ENCODE measurements around the gene IQSEC3. TPM values are rescaled to one million over a fixed set of nuclear protein-coding genes. Genes with fewer than 3 reads are reported as not detected.

IQSEC3 gene
- total RNA-seq, 2 donors from 2014 or later: 0.39 to 0.67 TPM

DNA sequence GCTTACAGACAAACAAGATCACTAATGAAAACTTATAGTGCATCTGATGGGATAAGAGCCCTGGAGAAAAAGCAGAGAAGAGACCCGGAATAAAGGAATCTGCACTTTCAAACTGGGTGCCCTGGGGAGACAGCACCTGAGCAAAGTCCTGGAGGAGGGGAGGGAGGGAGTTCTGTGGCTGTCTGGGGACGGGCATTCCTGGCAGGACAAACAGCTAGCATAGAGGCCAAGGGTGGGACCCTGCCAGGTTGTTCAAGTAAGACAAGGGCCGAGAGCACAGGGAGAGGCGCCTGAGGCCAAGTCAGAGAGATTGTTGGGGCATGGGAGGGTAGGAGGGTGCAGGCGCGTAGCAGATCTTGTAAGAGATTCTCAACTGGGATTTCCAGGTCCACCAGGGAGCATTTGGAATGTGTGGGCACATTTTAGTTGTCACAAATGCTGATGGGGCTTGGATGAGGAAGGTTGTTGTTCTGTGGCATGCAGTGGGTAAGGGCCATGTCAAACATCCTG, 14.2 kb downstream of the IQSEC3 start:
- Histone ChIP-seq H3K27ac (no peak overlapping the region), H3K27me3 (peaks cover 8 to 9% of the 10 kb centered on the region in 2 donors), H3K36me3 (no peaks in the 10 kb centered on the region), H3K4me1 (no peaks in the 10 kb centered on the region), H3K9me3 (no peaks in the 10 kb centered on the region), H3K4me3 (no peak overlapping the region)
- DNase-seq (ENCODE audit: low spot score): peak; percentile 30
- TF ChIP-seq, protein P1, sequence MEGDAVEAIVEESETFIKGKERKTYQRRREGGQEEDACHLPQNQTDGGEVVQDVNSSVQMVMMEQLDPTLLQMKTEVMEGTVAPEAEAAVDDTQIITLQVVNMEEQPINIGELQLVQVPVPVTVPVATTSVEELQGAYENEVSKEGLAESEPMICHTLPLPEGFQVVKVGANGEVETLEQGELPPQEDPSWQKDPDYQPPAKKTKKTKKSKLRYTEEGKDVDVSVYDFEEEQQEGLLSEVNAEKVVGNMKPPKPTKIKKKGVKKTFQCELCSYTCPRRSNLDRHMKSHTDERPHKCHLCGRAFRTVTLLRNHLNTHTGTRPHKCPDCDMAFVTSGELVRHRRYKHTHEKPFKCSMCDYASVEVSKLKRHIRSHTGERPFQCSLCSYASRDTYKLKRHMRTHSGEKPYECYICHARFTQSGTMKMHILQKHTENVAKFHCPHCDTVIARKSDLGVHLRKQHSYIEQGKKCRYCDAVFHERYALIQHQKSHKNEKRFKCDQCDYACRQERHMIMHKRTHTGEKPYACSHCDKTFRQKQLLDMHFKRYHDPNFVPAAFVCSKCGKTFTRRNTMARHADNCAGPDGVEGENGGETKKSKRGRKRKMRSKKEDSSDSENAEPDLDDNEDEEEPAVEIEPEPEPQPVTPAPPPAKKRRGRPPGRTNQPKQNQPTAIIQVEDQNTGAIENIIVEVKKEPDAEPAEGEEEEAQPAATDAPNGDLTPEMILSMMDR (IDR thresholded peaks at IDR 0.05): no peak

- no peaks in the 10 kb centered on the region for H3K4me1 ChIP-seq
- no peak overlapping the region for H3K4me3 ChIP-seq
- peaks cover 5 to 9% of the 10 kb centered on the region in 2 donors for H3K27me3 ChIP-seq
- TF ChIP-seq, protein P1 (IDR thresholded peaks at IDR 0.05): no peak
- no peak overlapping the region for H3K27ac ChIP-seq
- H3K9me3 ChIP-seq: no peaks in the 10 kb centered on the region
- no peaks in the 10 kb centered on the region for H3K36me3 ChIP-seq
- no peak for DNase-seq (ENCODE audit: low spot score)
These were observed 16.2 kb downstream of the IQSEC3 start for GRCh38 chr12:82740-83139.

- Histone ChIP-seq H3K27me3 (peaks cover 4 to 5% of the 10 kb centered on the region in 2 donors), H3K27ac (no peak overlapping the region)
These were observed 17.5 kb downstream of the IQSEC3 start for GRCh38 chr12:84056-84455.

GRCh38 chr12:85191-85666, 18.7 kb downstream of the IQSEC3 start:
- Histone ChIP-seq H3K27ac (no peak overlapping the region), H3K27me3 (no peaks in the 10 kb centered on the region), H3K4me3 (no peak overlapping the region), H3K9me3 (peaks cover 0 to 12% of the 10 kb centered on the region in 2 donors), H3K36me3 (no peaks in the 10 kb centered on the region), H3K4me1 (no peaks in the 10 kb centered on the region)
- DNase-seq (ENCODE audit: low spot score): no peak
- TF ChIP-seq, protein P1 (IDR thresholded peaks at IDR 0.05): no peak

More at GRCh38 chr12:84056-84455, 17.5 kb downstream of the IQSEC3 start:
- H3K36me3 ChIP-seq: no peaks in the 10 kb centered on the region
- no peaks in the 10 kb centered on the region for H3K4me1 ChIP-seq
- no peak overlapping the region for H3K4me3 ChIP-seq
- no peak for DNase-seq (ENCODE audit: low spot score)
- H3K9me3 ChIP-seq: peaks cover 0 to under 1% of the 10 kb centered on the region in 2 donors
- TF ChIP-seq, protein P1 (IDR thresholded peaks at IDR 0.05): no peak

DNA sequence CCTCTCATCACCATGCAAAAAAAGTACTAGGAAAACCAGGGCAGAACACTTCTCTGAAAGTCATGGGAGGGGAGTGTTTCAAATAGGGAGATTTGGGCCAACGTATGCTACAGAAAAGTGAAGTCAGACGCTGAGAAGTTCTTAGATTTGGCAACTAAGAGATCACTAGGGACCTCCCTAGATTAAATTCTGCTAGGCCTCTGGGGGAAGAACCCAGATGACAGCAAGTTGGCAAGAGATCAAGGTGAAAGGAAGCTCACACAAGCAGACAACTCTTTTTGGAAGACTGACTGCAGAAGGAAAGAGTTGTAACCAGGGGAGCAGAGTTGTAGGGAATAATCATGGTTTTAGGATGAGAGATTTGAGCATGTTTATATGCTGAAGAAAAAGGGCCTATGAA, 20.7 kb downstream of the IQSEC3 start:
- H3K36me3 ChIP-seq: no peaks in the 10 kb centered on the region
- no peaks in the 10 kb centered on the region for H3K4me1 ChIP-seq
- DNase-seq (ENCODE audit: low spot score): no peak
- peaks cover 0 to 18% of the 10 kb centered on the region in 2 donors for H3K9me3 ChIP-seq
- H3K27ac ChIP-seq: no peak overlapping the region
- TF ChIP-seq, protein P1 (IDR thresholded peaks at IDR 0.05): no peak
- H3K27me3 ChIP-seq: no peaks in the 10 kb centered on the region
- no peak overlapping the region for H3K4me3 ChIP-seq

- no peak overlapping the region for H3K27ac ChIP-seq
- TF ChIP-seq, protein P1 (IDR thresholded peaks at IDR 0.05): no peak
- H3K4me3 ChIP-seq: no peak overlapping the region
- DNase-seq (ENCODE audit: low spot score): no peak
- H3K27me3 ChIP-seq: no peaks in the 10 kb centered on the region
- H3K4me1 ChIP-seq: no peaks in the 10 kb centered on the region
- peaks cover 0 to 18% of the 10 kb centered on the region in 2 donors for H3K9me3 ChIP-seq
- no peaks in the 10 kb centered on the region for H3K36me3 ChIP-seq
These were observed 21.3 kb downstream of the IQSEC3 start for GRCh38 chr12:87856-88255.
